Testis (tissue), 2 donors: Measurements from ENCODE around the gene NEDD9.

Source experiments
- CTCF ChIP-seq, 3 experiments: fragments of 450-650 bp in 2 of 3; fragments of 200-600 bp in 1 of 3; sonication (generic) in 1 of 3; IDR thresholded peaks; one replicate each; pipeline ENCODE4 v1.5.1; 2016 to 2019; ENCODE audit warnings: antibody characterized with exemption in 3 of 3, mild to moderate bottlenecking in 2 of 3, moderate library complexity in 1 of 3
- POLR2A ChIP-seq: fragments of 450-650 bp; IDR thresholded peaks from one replicate; pipeline ENCODE4 v1.6.1; 2017; ENCODE audit warnings: antibody characterized with exemption, mild to moderate bottlenecking, moderate library complexity

GRCh38 chr6:11244387-11245126 lies 12.1 kb upstream of the NEDD9 start:
- TF ChIP-seq CTCF (IDR thresholded peaks at IDR 0.05) (no peak), POLR2A (no peak)
